ENCODE data around the gene PDIA5. TPM values are rescaled to one million over a fixed set of nuclear protein-coding genes. Genes with fewer than 3 reads are reported as not detected.

The PDIA5 gene
- total RNA-seq, 1 experiment from 2014 or later, result 24.3 TPM

GRCh38 chr3:123054109-123054778, 12.6 kb upstream of the PDIA5 start:
- Mint-ChIP-seq H3K9me3 (no peaks in the 10 kb centered on the region), H3K27me3 (ENCODE audit: low read depth) (peaks cover 8% of the 10 kb centered on the region), H3K27ac (no peak overlapping the region), H3K36me3 (ENCODE audit: insufficient read depth in 1 of 3, low read depth in 3 of 3) (no peaks in the 10 kb centered on the region), H3K4me1 (peaks cover 0 to 3% of the 10 kb centered on the region in 2 experiments; a peak in 2 of 4 replicates), H3K4me3 (no peak overlapping the region)
- Histone ChIP-seq H2AFZ (ENCODE audit: low read length) (no peak overlapping the region), H4K8ac (replicated peaks; ENCODE audit: insufficient read length, low read depth, low read length) (no peak overlapping the region), H2BK20ac (ENCODE audit: low read depth, low read length, poor library complexity, severe bottlenecking) (no peak overlapping the region), H3K9ac (ENCODE audit: extremely low read depth, insufficient read length, low read length) (no peak overlapping the region), H3T11ph (ENCODE audit: low read length) (no peak overlapping the region), H4K5ac (ENCODE audit: insufficient read length, low read depth, low read length) (no peak overlapping the region), H3K4ac (ENCODE audit: low read depth, low read length) (no peak overlapping the region), H2BK12ac (ENCODE audit: insufficient read length, low read depth, low read length) (no peak overlapping the region), H3K18ac (ENCODE audit: insufficient read length, low read depth, low read length) (no peak overlapping the region), H3K27me3 (ENCODE audit: insufficient read depth, low read length) (no peaks in the 10 kb centered on the region), H3K56ac (ENCODE audit: insufficient read length, low read depth, low read length) (no peak overlapping the region), H3K27ac (ENCODE audit: insufficient read length, low read depth, low read length) (no peak overlapping the region), H3K4me1 (ENCODE audit: insufficient read depth, low read length) (no peaks in the 10 kb centered on the region), H4K20me1 (ENCODE audit: control insufficient read depth, insufficient read depth, insufficient read length) (no peaks in the 10 kb centered on the region), H2BK5ac (ENCODE audit: insufficient read length, low read length) (no peak overlapping the region), H3K9me3 (ENCODE audit: control insufficient read depth, low read depth, low read length) (no peaks in the 10 kb centered on the region), H2BK15ac (ENCODE audit: low read depth, low read length) (no peak overlapping the region), H3K79me1 (ENCODE audit: insufficient read depth, low read depth, low read length, poor library complexity, severe bottlenecking) (no peaks in the 10 kb centered on the region), H2AK5ac (ENCODE audit: insufficient read length, low read length) (no peak overlapping the region), H2BK120ac (ENCODE audit: low read depth, low read length, poor library complexity, severe bottlenecking) (no peak overlapping the region), H3K23ac (ENCODE audit: insufficient read length, low read depth, low read length) (no peak overlapping the region), H3K79me2 (ENCODE audit: insufficient read depth, low read length) (no peaks in the 10 kb centered on the region), H3K23me2 (ENCODE audit: insufficient read length, low read depth, low read length, poor library complexity, severe bottlenecking) (no peaks in the 10 kb centered on the region), H4K91ac (ENCODE audit: insufficient read length, low read depth, low read length) (no peak overlapping the region), H3K14ac (ENCODE audit: insufficient read depth, low read length) (no peak overlapping the region), H3K4me2 (ENCODE audit: insufficient read depth, insufficient read length, low read length) (no peak overlapping the region)
- no CpG with 5 or more reads among the region's 5 CpGs for WGBS (ENCODE audit: extremely low coverage, insufficient read length, low lambda C conversion rate)
- no peak for DNase-seq
- TF ChIP-seq CTCF (conservative IDR thresholded peaks at IDR 0.05), result no peak

All from H9 (cell line).